ENCODE measurements around the gene CDK16. TPM values are rescaled to one million over a fixed set of nuclear protein-coding genes. Genes with fewer than 3 reads are reported as not detected.

The CDK16 gene
- total RNA-seq, 1 donor from 2014 or later, result 49.0 TPM

GRCh38 chrX:47231167-47231566 is 12.7 kb downstream of the CDK16 start:
- peak overlapping the region; percentile 53 for H3K27ac Mint-ChIP-seq
- no peak overlapping the region for H3K4me3 Mint-ChIP-seq
- peaks cover 15% of the 10 kb centered on the region for H3K4me1 Mint-ChIP-seq
- no peaks in the 10 kb centered on the region for H3K27me3 Mint-ChIP-seq
- H3K9me3 Mint-ChIP-seq, result no peaks in the 10 kb centered on the region
- H3K36me3 Mint-ChIP-seq (ENCODE audit: low read depth), result peaks cover 37% of the 10 kb centered on the region
- DNase-seq, result no peak
- TF ChIP-seq, protein P1, sequence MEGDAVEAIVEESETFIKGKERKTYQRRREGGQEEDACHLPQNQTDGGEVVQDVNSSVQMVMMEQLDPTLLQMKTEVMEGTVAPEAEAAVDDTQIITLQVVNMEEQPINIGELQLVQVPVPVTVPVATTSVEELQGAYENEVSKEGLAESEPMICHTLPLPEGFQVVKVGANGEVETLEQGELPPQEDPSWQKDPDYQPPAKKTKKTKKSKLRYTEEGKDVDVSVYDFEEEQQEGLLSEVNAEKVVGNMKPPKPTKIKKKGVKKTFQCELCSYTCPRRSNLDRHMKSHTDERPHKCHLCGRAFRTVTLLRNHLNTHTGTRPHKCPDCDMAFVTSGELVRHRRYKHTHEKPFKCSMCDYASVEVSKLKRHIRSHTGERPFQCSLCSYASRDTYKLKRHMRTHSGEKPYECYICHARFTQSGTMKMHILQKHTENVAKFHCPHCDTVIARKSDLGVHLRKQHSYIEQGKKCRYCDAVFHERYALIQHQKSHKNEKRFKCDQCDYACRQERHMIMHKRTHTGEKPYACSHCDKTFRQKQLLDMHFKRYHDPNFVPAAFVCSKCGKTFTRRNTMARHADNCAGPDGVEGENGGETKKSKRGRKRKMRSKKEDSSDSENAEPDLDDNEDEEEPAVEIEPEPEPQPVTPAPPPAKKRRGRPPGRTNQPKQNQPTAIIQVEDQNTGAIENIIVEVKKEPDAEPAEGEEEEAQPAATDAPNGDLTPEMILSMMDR (IDR thresholded peaks at IDR 0.05), result no peak
- POLR2A ChIA-PET, result interaction anchor here (1.6 kb wide), 1 partner anchor 13 kb away, joined by 6 read pairs; no protein-coding TSS in a partner anchor
- ATAC-seq (ENCODE audit: low read depth), result no peak
- CTCF ChIA-PET, result no interaction called here
- intact Hi-C loops (cut with micrococcal nuclease), result loop anchor here (5.0 kb wide), 1 partner anchor 421 kb away; the partner anchor contains the start of gene ELK1

GRCh38 chrX:47232197-47232802 is 13.8 kb downstream of the CDK16 start:
- TF ChIP-seq, protein P1 (IDR thresholded peaks at IDR 0.05), result no peak
- CTCF ChIA-PET, result no interaction called here
- H3K9me3 Mint-ChIP-seq, result no peaks in the 10 kb centered on the region
- H3K4me3 Mint-ChIP-seq, result peak overlapping the region; percentile 92
- H3K4me1 Mint-ChIP-seq, result peaks cover 15% of the 10 kb centered on the region
- no peak for ATAC-seq (ENCODE audit: low read depth)
- DNase-seq, result no peak
- POLR2A ChIA-PET, result interaction anchor here (0.9 to 2.1 kb wide), 12 partner anchors 8 to 1308 kb away, joined by 3 to 53 read pairs (median 6); partner anchors contain the start of genes CDK16, NDUFB11, RBM10 and TBC1D25
- H3K27me3 Mint-ChIP-seq, result no peaks in the 10 kb centered on the region
- intact Hi-C loops (cut with micrococcal nuclease), result loop anchor here (2.0 to 5.0 kb wide), 3 partner anchors 251 to 420 kb away; partner anchors contain the start of genes ARAF, ELK1 and ZNF41
- H3K27ac Mint-ChIP-seq, result peak overlapping the region; percentile 98
- peaks cover 27% of the 10 kb centered on the region for H3K36me3 Mint-ChIP-seq (ENCODE audit: low read depth)

DNA sequence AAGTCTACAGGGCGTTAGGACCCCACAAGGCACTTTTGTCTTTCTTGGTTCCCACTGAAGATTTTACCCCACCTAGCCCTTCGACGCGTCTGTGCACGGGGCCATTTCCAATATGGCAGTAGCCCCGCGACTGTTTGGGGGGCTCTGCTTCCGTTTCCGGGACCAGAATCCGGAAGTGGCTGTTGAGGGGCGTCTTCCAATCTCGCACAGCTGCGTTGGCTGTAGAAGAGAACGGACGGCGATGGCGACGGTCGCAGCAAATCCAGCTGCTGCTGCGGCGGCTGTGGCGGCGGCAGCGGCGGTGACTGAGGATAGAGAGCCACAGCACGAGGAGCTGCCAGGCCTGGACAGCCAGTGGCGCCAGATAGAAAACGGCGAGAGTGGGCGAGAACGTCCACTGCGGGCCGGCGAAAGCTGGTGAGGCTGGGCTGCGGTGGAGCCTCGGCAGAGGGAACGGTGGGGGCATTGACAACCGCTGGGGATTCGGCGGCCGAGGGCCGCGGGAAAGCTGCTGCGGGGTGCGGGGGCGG is 14.4 kb downstream of the CDK16 start, which contains the start of gene USP11:
TSS of gene USP11 (plus strand) at position 207 of the 530 bp plus-strand sequence. CDS start at position 242, 35 bp downstream.
- Mint-ChIP-seq H3K27ac (peak within 1 kb of the TSS; percentile 98), H3K9me3 (no peaks in the 10 kb centered on the region), H3K4me1 (peaks cover 15% of the 10 kb centered on the region), H3K27me3 (no peaks in the 10 kb centered on the region), H3K36me3 (ENCODE audit: low read depth) (peaks cover 26% of the 10 kb centered on the region), H3K4me3 (peak within 1 kb of the TSS; percentile 92)
- DNase-seq (no peak), ATAC-seq (ENCODE audit: low read depth) (peak; percentile 19)
- ChIA-PET CTCF (interaction anchor here (0.5 kb wide), 1 partner anchor 1439 kb away, joined by 3 read pairs; no protein-coding TSS in a partner anchor), POLR2A (interaction anchor here (0.5 to 2.1 kb wide), 19 partner anchors 8 to 1769 kb away, joined by 3 to 53 read pairs (median 5); partner anchors contain the start of genes CDK16, GRIPAP1, NDUFB11 and RBM10)
- TF ChIP-seq, protein P1 (IDR thresholded peaks at IDR 0.05), result no peak
- intact Hi-C loops (cut with micrococcal nuclease), result loop anchor here (1.0 to 5.0 kb wide), 9 partner anchors 15 to 419 kb away; partner anchors contain the start of genes ARAF, CDK16, ELK1 and RBM10

DNA sequence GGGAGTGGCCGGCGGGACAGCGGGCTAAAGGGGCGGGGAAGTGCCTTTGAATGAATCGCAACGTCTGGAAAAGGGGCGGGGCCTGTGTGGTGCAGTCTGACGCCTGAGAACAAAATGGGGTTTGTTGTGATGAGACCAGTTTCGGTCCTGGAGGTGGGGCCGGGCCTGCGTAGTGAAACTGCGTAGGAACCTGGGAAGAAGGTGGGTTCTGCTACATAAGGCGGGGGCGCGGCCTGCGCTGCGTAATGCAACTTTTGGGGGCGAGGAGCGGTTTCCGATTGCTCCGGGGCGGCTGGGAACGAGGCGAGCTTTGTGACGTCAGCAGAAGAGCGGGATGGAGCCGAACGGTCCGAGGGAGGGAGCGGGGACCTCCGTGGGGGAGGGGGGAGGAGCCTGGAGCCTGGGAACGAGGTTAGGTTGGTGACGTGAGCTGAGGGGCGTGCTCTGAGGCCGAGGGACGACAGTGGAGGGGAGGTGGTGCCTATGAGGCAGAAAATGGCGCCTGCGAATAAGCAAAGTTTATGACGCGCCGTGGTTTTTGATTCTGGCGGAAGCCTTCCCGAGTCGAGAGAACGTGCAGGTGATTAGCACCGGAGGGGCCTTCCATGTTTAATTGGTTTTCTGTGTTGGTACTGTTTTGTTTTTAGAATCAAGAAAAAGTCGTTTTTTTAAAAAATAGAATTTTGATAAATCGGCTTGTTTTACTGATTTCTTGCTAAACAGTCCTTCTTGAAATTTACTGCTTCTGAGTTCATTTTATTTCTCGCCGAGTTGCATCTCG is 15.0 kb downstream of the CDK16 start:
- Mint-ChIP-seq H3K36me3 (ENCODE audit: low read depth) (peaks cover 20% of the 10 kb centered on the region), H3K4me1 (peaks cover 15% of the 10 kb centered on the region), H3K27ac (peak overlapping the region; percentile 98), H3K9me3 (no peaks in the 10 kb centered on the region), H3K4me3 (peak overlapping the region; percentile 92), H3K27me3 (no peaks in the 10 kb centered on the region)
- TF ChIP-seq, protein P1 (IDR thresholded peaks at IDR 0.05), result no peak
- intact Hi-C loops (cut with micrococcal nuclease), result loop anchor here (1.0 to 5.0 kb wide), 9 partner anchors 15 to 419 kb away; partner anchors contain the start of genes ARAF, CDK16, ELK1 and RBM10
- POLR2A ChIA-PET, result interaction anchor here (0.5 to 2.1 kb wide), 22 partner anchors 9 to 1769 kb away, joined by 3 to 53 read pairs (median 6); partner anchors contain the start of genes CDK16, GRIPAP1, NDUFB11 and RBM10
- peak; percentile 90 for ATAC-seq (ENCODE audit: low read depth)
- CTCF ChIA-PET, result interaction anchor here (0.5 kb wide), 1 partner anchor 1438 kb away, joined by 3 read pairs; no protein-coding TSS in a partner anchor
- peak; percentile 74 for DNase-seq

Measured in activated B cell treated with CpG ODN at 0.5 μM for 24 hours (primary cell).